T-helper 1 cell treated with Interleukin-12 subunit alpha and Interleukin-12 subunit beta and Interleukin-4 antibody, amounts not matched to agents 30 μg/mL and 1 μg/mL, for 36 hours (primary cell): ENCODE measurements around the gene LENEP.

Experiments
- H3K27ac Mint-ChIP-seq: one replicate; pipeline ENCODE4 v1.8.0; 2021; ENCODE audit warnings: mild to moderate bottlenecking, mixed read lengths
- H3K27me3 Mint-ChIP-seq: one replicate; pipeline ENCODE4 v1.8.0; 2021; ENCODE audit warnings: low read depth, mixed read lengths
- H3K36me3 Mint-ChIP-seq: one replicate; pipeline ENCODE4 v1.8.0; 2021; ENCODE audit warnings: low read depth, mixed read lengths
- H3K4me1 Mint-ChIP-seq: one replicate; pipeline ENCODE4 v1.8.0; 2021; ENCODE audit warnings: low read depth, mixed read lengths
- H3K4me3 Mint-ChIP-seq: one replicate; pipeline ENCODE4 v1.8.0; 2021; ENCODE audit warnings: mild to moderate bottlenecking, moderate library complexity, mixed read lengths
- H3K9me3 Mint-ChIP-seq: one replicate; pipeline ENCODE4 v1.8.0; 2021; ENCODE audit warnings: mixed read lengths

The LENEP gene

GRCh38 chr1:155040358-155041093, 47.1 kb downstream of the LENEP start:
- no peaks in the 10 kb centered on the region for H3K36me3 Mint-ChIP-seq
- H3K9me3 Mint-ChIP-seq, result no peaks in the 10 kb centered on the region
- no peak overlapping the region for H3K4me3 Mint-ChIP-seq
- H3K27me3 Mint-ChIP-seq, result peaks cover 24% of the 10 kb centered on the region
- H3K4me1 Mint-ChIP-seq, result peaks cover 7% of the 10 kb centered on the region
- no peak overlapping the region for H3K27ac Mint-ChIP-seq

- Mint-ChIP-seq H3K27me3 (peaks cover 14% of the 10 kb centered on the region), H3K4me3 (no peak overlapping the region), H3K36me3 (no peaks in the 10 kb centered on the region), H3K4me1 (peaks cover 7% of the 10 kb centered on the region), H3K27ac (no peak overlapping the region), H3K9me3 (no peaks in the 10 kb centered on the region)
These were observed 49.4 kb downstream of the LENEP start for GRCh38 chr1:155042789-155043188.

- H3K4me1 Mint-ChIP-seq, result peaks cover 7% of the 10 kb centered on the region
- H3K27ac Mint-ChIP-seq, result no peak overlapping the region
- H3K27me3 Mint-ChIP-seq, result peaks cover 9% of the 10 kb centered on the region
- H3K36me3 Mint-ChIP-seq, result no peaks in the 10 kb centered on the region
- H3K9me3 Mint-ChIP-seq, result no peaks in the 10 kb centered on the region
- H3K4me3 Mint-ChIP-seq, result no peak overlapping the region
These were observed 49.9 kb downstream of the LENEP start for GRCh38 chr1:155043301-155043702.

- Mint-ChIP-seq H3K27ac (no peak overlapping the region), H3K9me3 (no peaks in the 10 kb centered on the region), H3K27me3 (peaks cover 4% of the 10 kb centered on the region), H3K4me3 (no peak overlapping the region), H3K4me1 (peaks cover 7% of the 10 kb centered on the region), H3K36me3 (no peaks in the 10 kb centered on the region)
These were observed 50.4 kb downstream of the LENEP start for GRCh38 chr1:155043793-155044192.
